ENCODE data around the gene TATDN2.
A peak's percentile ranks its signal among the peaks of the same experiment; 100 is the strongest.

Gene TATDN2

GRCh38 chr3:10315771-10316344, 67.6 kb downstream of the TATDN2 start:
- CTCF ChIA-PET = interaction anchor here (1.1 kb wide), 1 partner anchor 423 kb away, joined by 4 read pairs; no protein-coding TSS in a partner anchor

GRCh38 chr3:10317311-10317960, 69.2 kb downstream of the TATDN2 start:
- no peak overlapping the region for H3K4me3 ChIP-seq (ENCODE audit: low read depth, low read length)
- POLR2A ChIA-PET = no interaction called here
- no peak for DNase-seq (ENCODE audit: low read depth, low spot score)
- CTCF ChIA-PET = no interaction called here
- no peak for TF ChIP-seq CTCF (IDR thresholded peaks at IDR 0.05; ENCODE audit: insufficient read depth, low read length, missing control alignments)

More at GRCh38 chr3:10315771-10316344, 67.6 kb downstream of the TATDN2 start:
- POLR2A ChIA-PET = no interaction called here
- DNase-seq (ENCODE audit: low read depth, low spot score) = no peak
- no peak for TF ChIP-seq CTCF (IDR thresholded peaks at IDR 0.05; ENCODE audit: insufficient read depth, low read length, missing control alignments)
- H3K4me3 ChIP-seq (ENCODE audit: low read depth, low read length) = no peak overlapping the region

GRCh38 chr3:10317961-10318350, 69.7 kb downstream of the TATDN2 start:
- DNase-seq (ENCODE audit: low read depth, low spot score) = no peak
- H3K4me3 ChIP-seq (ENCODE audit: low read depth, low read length) = no peak overlapping the region
- CTCF ChIA-PET = interaction anchor here (1.0 kb wide), 1 partner anchor 11 kb away, joined by 3 read pairs; no protein-coding TSS in a partner anchor
- POLR2A ChIA-PET = interaction anchor here (1.0 kb wide), 1 partner anchor 12 kb away, joined by 3 read pairs; no protein-coding TSS in a partner anchor
- TF ChIP-seq CTCF (IDR thresholded peaks at IDR 0.05; ENCODE audit: insufficient read depth, low read length, missing control alignments) = no peak

GRCh38 chr3:10319251-10319650, 71.0 kb downstream of the TATDN2 start:
- TF ChIP-seq CTCF (IDR thresholded peaks at IDR 0.05; ENCODE audit: insufficient read depth, low read length, missing control alignments) = no peak
- ChIA-PET CTCF (interaction anchor here (1.8 kb wide), 1 partner anchor 25 kb away, joined by 6 read pairs; no protein-coding TSS in a partner anchor), POLR2A (interaction anchor here (1.0 kb wide), 1 partner anchor 13 kb away, joined by 3 read pairs; no protein-coding TSS in a partner anchor)
- H3K4me3 ChIP-seq (ENCODE audit: low read depth, low read length) = peak overlapping the region; percentile 92
- no peak for DNase-seq (ENCODE audit: low read depth, low spot score)

- CTCF ChIA-PET = interaction anchor here (1.8 kb wide), 1 partner anchor 25 kb away, joined by 6 read pairs; no protein-coding TSS in a partner anchor
- POLR2A ChIA-PET = interaction anchor here (0.6 to 1.1 kb wide), 2 partner anchors 8 to 59 kb away, joined by 3 to 4 read pairs; no protein-coding TSS in a partner anchor
- DNase-seq (ENCODE audit: low read depth, low spot score) = no peak
- peak overlapping the region; percentile 92 for H3K4me3 ChIP-seq (ENCODE audit: low read depth, low read length)
- no peak for TF ChIP-seq CTCF (IDR thresholded peaks at IDR 0.05; ENCODE audit: insufficient read depth, low read length, missing control alignments)
Observed at GRCh38 chr3:10319804-10320203, 71.5 kb downstream of the TATDN2 start.

GRCh38 chr3:10320320-10320677, 72.0 kb downstream of the TATDN2 start:
- ChIA-PET POLR2A (interaction anchor here (0.6 to 1.1 kb wide), 4 partner anchors 9 to 59 kb away, joined by 3 to 4 read pairs (median 4); no protein-coding TSS in a partner anchor), CTCF (interaction anchor here (0.7 to 4.0 kb wide), 3 partner anchors 20 to 419 kb away, joined by 3 to 26 read pairs (median 15); no protein-coding TSS in a partner anchor)
- H3K4me3 ChIP-seq (ENCODE audit: low read depth, low read length) = peak overlapping the region; percentile 92
- TF ChIP-seq CTCF (IDR thresholded peaks at IDR 0.05; ENCODE audit: insufficient read depth, low read length, missing control alignments) = no peak
- DNase-seq (ENCODE audit: low read depth, low spot score) = no peak

Measured in AG04449 (cell line).